GM12878 (cell line): ENCODE data around the gene GNB2. TPM values are rescaled to one million over a fixed set of nuclear protein-coding genes. Genes with fewer than 3 reads are reported as not detected.

Experiments
- ATAC-seq: fragments of 200-7000 bp; cut with Tn5 transposase; 3 replicates; pipeline ENCODE4 v1.9.1; 2020; ENCODE audit warnings: mild to moderate bottlenecking, moderate library complexity
- BruUV-seq: library from RNA; stranded (reverse); fragments of 400-500 nt; replicated peaks from 2 replicates; lab custom pipeline; 2021; lab: Mats Ljungman, UMichigan
- CTCF ChIA-PET: fragments of 300-600 bp; sonication (Branson Sonifier 250); formaldehyde crosslinking; extraction: SDS; loops from one replicate; lab custom pipeline; 2021; ENCODE audit warnings: inconsistent platforms; lab: Yijun Ruan, JAX
- POLR2A ChIA-PET: fragments of 350-600 bp; formaldehyde crosslinking; extraction: SDS; loops from one replicate; lab custom pipeline; 2021; ENCODE audit warnings: inconsistent platforms; lab: Charles Lee
- RAD21 ChIA-PET: fragments of 300-600 bp; sonication (Branson Sonifier 250); formaldehyde crosslinking; loops from one replicate; lab custom pipeline; 2023; ENCODE audit warnings: antibody characterized with exemption; ENCODE audit not compliant: unreplicated experiment; lab: Charles Lee
- SMC1A ChIA-PET: fragments of 300-600 bp; sonication (Branson Sonifier 250); formaldehyde crosslinking; loops from one replicate; lab custom pipeline; 2023; ENCODE audit not compliant: unreplicated experiment, uncharacterized antibody; lab: Charles Lee
- DNase-seq: peaks from one replicate; pipeline ENCODE4 v3.0.0-alpha.2; 2011; ENCODE audit warnings: low read depth, low spot score
- FAIRE-seq: peaks from 3 replicates; lab custom pipeline; 2011; peaks lifted over from hg19 to GRCh38; lab: Jason Lieb, UNC
- H2AFZ ChIP-seq: 2 replicates; pipeline ENCODE4 v1.6.0; 2011; ENCODE audit warnings: low read depth, low read length, control low read depth; ENCODE audit not compliant: control insufficient read depth
- H3K27ac ChIP-seq: 2 replicates; pipeline ENCODE4 v1.5.1; 2011; ENCODE audit warnings: control low read depth; ENCODE audit not compliant: control insufficient read depth, insufficient read depth
- H3K27me3 ChIP-seq, 2 experiments: replicated peaks in 1 of 2; 2 replicates each; pipeline versions ENCODE4 v1.6.0 to v1.6.1; 2011; ENCODE audit warnings: low read length in 1 of 2; ENCODE audit not compliant: control insufficient read depth in 2 of 2, insufficient read depth in 2 of 2
- H3K36me3 ChIP-seq, 2 experiments: 2 replicates each; pipeline ENCODE4 v1.5.1; 2011; ENCODE audit warnings: low read length in 1 of 2; ENCODE audit not compliant: control insufficient read depth in 2 of 2, insufficient read depth in 2 of 2
- H3K4me1 ChIP-seq: 2 replicates; pipeline ENCODE4 v1.6.1; 2011; ENCODE audit warnings: mild to moderate bottlenecking, low read length, moderate library complexity, mixed read lengths; ENCODE audit not compliant: control insufficient read depth, insufficient read depth
- H3K4me2 ChIP-seq: 2 replicates; pipeline ENCODE4 v1.6.0; 2011; ENCODE audit warnings: control low read depth; ENCODE audit not compliant: control insufficient read depth, insufficient read depth
- H3K4me3 ChIP-seq: fragments of 200-600 bp; sonication (generic); 2 replicates; pipeline ENCODE4 v1.5.1; 2016
- H3K79me2 ChIP-seq: 2 replicates; pipeline ENCODE4 v1.6.0; 2011; ENCODE audit warnings: low read length; ENCODE audit not compliant: control insufficient read depth, insufficient read depth
- H3K9ac ChIP-seq: 2 replicates; pipeline ENCODE4 v1.8.0; 2011; ENCODE audit warnings: low read length, control low read depth, mixed read lengths; ENCODE audit not compliant: control insufficient read depth, insufficient read depth
- H3K9me3 ChIP-seq: replicated peaks from 3 replicates; pipeline ENCODE4 v1.5.1; 2011; ENCODE audit warnings: mild to moderate bottlenecking, low read length; ENCODE audit not compliant: control insufficient read depth, insufficient read depth
- H4K20me1 ChIP-seq: 2 replicates; pipeline ENCODE4 v1.6.0; 2011; ENCODE audit not compliant: control insufficient read depth, insufficient read depth
- BHLHE40 ChIP-seq, 2 experiments: fragments of 450-650 bp in 1 of 2; IDR thresholded peaks; 2 replicates each; pipeline ENCODE4 v1.6.1; 2011 to 2017; ENCODE audit warnings: low read depth in 2 of 2, borderline replicate concordance in 1 of 2, improper control_type of control experiment in 1 of 2, low read length in 1 of 2, mild to moderate bottlenecking in 1 of 2
- CHD1 ChIP-seq: IDR thresholded peaks from 2 replicates; pipeline ENCODE4 v1.6.1; 2012; ENCODE audit warnings: low read depth, low read length, improper control_type of control experiment
- ESRRA ChIP-seq: IDR thresholded peaks from 2 replicates; pipeline ENCODE4 v1.6.1; 2012; ENCODE audit warnings: mild to moderate bottlenecking, low read length, improper control_type of control experiment
- EZH2 ChIP-seq: IDR thresholded peaks from 2 replicates; pipeline ENCODE4 v1.6.1; 2012; ENCODE audit warnings: low read depth, mild to moderate bottlenecking, control low read depth, inconsistent platforms, low read length, borderline replicate concordance; ENCODE audit not compliant: control insufficient read depth
- HCFC1 ChIP-seq: fragments of 150-350 bp; IDR thresholded peaks from 2 replicates; pipeline ENCODE4 v1.6.1; 2014; ENCODE audit warnings: low read length
- HDAC2 ChIP-seq: fragments of 200-600 bp; sonication (generic); IDR thresholded peaks from 2 replicates; pipeline ENCODE4 v1.6.1; 2017
- SREBF2 ChIP-seq: IDR thresholded peaks from 2 replicates; pipeline ENCODE4 v1.6.1; 2012; ENCODE audit warnings: mild to moderate bottlenecking, low read length
- SUPT20H ChIP-seq: IDR thresholded peaks from 2 replicates; pipeline ENCODE4 v1.6.1; 2011; ENCODE audit warnings: low read depth, mild to moderate bottlenecking, low read length, moderate library complexity, borderline replicate concordance; ENCODE audit not compliant: control insufficient read depth
- WGBS: methylation state at CpG from one replicate; pipeline ENCODE4 v1.1.6; 2016; ENCODE audit warnings: low lambda C conversion rate; ENCODE audit not compliant: insufficient replicate concordance, insufficient coverage; ENCODE audit errors: missing lambda C conversion rate; 5-methylcytosine and 5-hydroxymethylcytosine counted together
- in situ Hi-C: fragments of 300-500 bp; cut with MboI; formaldehyde crosslinking; loops from 9 replicates; pipeline ENCODE4 v1.14.3; 2018; ENCODE audit warnings: mixed read lengths
- intact Hi-C: fragments of 100-400 bp; cut with micrococcal nuclease; formaldehyde crosslinking; loops from one replicate; pipeline ENCODE4 v1.14.2; 2022; ENCODE audit not compliant: unreplicated experiment
- polyA plus RNA-seq, 11 experiments: library from polyadenylated mRNA; depleted of rRNA in 4 of 11; unstranded in 6 of 11; stranded (reverse) in 5 of 11; fragments of >200 nt; fragmentation: Nextera tagmentation in 4 of 11; fragmentation: Illumina TruSeq in 1 of 11; extraction: Ambion mirVana in 4 of 11; extraction: Trizol in 1 of 11; gene quantifications; 1 replicate in 1 of 11; 2 replicates in 10 of 11; pipeline versions ENCODE4 v1.2.1 to v1.2.3, GENCODE V29; 2011 to 2016; ENCODE audit warnings: inconsistent platforms in 2 of 11, missing spikeins in 2 of 11, low read depth in 1 of 11
- total RNA-seq, 4 experiments: library from RNA; depleted of rRNA in 3 of 4; stranded (reverse); fragments of >200 nt in 3 of 4; fragmentation: Illumina TruSeq in 1 of 4; extraction: Trizol in 1 of 4; gene quantifications; 2 replicates each; pipeline versions ENCODE4 v1.2.1 to v1.2.3, GENCODE V29; 2013 to 2021
- TF ChIP-seq, protein P1 (sequence below): fragments of 450-650 bp; formaldehyde crosslinking; IDR thresholded peaks from 2 replicates; pipeline ENCODE4 v1.4.0; 2020; ENCODE audit warnings: mild to moderate bottlenecking, moderate library complexity

GNB2 gene
- total and polyA plus RNA-seq, 10 of the 15 experiments (the other 5 are each of a cell fraction or from before 2014, with no cell fraction given) = 0.35 to 175 (median 59.7) TPM

DNA sequence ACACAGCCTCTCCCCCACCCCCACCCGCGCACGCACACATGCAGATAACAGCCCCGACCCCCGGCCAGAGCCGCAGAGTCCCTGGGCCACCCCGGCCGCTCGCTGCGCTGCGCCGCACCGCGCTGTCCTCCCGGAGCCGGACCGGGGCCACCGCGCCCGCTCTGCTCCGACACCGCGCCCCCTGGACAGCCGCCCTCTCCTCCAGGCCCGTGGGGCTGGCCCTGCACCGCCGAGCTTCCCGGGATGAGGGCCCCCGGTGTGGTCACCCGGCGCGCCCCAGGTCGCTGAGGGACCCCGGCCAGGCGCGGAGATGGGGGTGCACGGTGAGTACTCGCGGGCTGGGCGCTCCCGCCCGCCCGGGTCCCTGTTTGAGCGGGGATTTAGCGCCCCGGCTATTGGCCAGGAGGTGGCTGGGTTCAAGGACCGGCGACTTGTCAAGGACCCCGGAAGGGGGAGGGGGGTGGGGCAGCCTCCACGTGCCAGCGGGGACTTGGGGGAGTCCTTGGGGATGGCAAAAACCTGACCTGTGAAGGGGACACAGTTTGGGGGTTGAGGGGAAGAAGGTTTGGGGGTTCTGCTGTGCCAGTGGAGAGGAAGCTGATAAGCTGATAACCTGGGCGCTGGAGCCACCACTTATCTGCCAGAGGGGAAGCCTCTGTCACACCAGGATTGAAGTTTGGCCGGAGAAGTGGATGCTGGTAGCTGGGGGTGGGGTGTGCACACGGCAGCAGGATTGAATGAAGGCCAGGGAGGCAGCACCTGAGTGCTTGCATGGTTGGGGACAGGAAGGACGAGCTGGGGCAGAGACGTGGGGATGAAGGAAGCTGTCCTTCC lies 47.3 kb downstream of the GNB2 start (continued):
- TF ChIP-seq, protein P1, sequence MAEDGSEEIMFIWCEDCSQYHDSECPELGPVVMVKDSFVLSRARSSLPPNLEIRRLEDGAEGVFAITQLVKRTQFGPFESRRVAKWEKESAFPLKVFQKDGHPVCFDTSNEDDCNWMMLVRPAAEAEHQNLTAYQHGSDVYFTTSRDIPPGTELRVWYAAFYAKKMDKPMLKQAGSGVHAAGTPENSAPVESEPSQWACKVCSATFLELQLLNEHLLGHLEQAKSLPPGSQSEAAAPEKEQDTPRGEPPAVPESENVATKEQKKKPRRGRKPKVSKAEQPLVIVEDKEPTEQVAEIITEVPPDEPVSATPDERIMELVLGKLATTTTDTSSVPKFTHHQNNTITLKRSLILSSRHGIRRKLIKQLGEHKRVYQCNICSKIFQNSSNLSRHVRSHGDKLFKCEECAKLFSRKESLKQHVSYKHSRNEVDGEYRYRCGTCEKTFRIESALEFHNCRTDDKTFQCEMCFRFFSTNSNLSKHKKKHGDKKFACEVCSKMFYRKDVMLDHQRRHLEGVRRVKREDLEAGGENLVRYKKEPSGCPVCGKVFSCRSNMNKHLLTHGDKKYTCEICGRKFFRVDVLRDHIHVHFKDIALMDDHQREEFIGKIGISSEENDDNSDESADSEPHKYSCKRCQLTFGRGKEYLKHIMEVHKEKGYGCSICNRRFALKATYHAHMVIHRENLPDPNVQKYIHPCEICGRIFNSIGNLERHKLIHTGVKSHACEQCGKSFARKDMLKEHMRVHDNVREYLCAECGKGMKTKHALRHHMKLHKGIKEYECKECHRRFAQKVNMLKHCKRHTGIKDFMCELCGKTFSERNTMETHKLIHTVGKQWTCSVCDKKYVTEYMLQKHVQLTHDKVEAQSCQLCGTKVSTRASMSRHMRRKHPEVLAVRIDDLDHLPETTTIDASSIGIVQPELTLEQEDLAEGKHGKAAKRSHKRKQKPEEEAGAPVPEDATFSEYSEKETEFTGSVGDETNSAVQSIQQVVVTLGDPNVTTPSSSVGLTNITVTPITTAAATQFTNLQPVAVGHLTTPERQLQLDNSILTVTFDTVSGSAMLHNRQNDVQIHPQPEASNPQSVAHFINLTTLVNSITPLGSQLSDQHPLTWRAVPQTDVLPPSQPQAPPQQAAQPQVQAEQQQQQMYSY (CRISPR knock-in tag) = no peak
- TF ChIP-seq CHD1 (no peak), SUPT20H (no peak), BHLHE40 (IDR thresholded peaks at IDR 0.05; ENCODE audit: borderline replicate concordance in 1 of 2, low read depth in 2 of 2, low read length in 1 of 2) (no peak), EZH2 (no peak), HCFC1 (no peak)
- TF ChIP-seq, all 136 proteins: peak for 0

DNA sequence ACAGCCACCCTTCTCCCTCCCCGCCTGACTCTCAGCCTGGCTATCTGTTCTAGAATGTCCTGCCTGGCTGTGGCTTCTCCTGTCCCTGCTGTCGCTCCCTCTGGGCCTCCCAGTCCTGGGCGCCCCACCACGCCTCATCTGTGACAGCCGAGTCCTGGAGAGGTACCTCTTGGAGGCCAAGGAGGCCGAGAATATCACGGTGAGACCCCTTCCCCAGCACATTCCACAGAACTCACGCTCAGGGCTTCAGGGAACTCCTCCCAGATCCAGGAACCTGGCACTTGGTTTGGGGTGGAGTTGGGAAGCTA lies 47.9 kb downstream of the GNB2 start:
- no peak overlapping the region for H3K9ac ChIP-seq
- TF ChIP-seq ESRRA (no peak), HDAC2 (no peak), BHLHE40 (IDR thresholded peaks at IDR 0.05; ENCODE audit: borderline replicate concordance in 1 of 2, low read depth in 2 of 2, low read length in 1 of 2) (no peak), SREBF2 (no peak)
- H3K4me1 ChIP-seq = no peaks in the 10 kb centered on the region
- FAIRE-seq (no peak), DNase-seq (no peak), ATAC-seq (no peak)
- SMC1A ChIA-PET = interaction anchor here (0.6 kb wide), 1 partner anchor 135 kb away, joined by 3 read pairs; the partner anchor contains the start of genes FBXO24 and LRCH4
- no peak overlapping the region for H2AFZ ChIP-seq
- H4K20me1 ChIP-seq = no peaks in the 10 kb centered on the region
- WGBS = 44% methylated on average over 8 of the region's 8 CpGs
- H3K27ac ChIP-seq = no peak overlapping the region
- no peak overlapping the region for H3K4me2 ChIP-seq
- intact Hi-C loops = no loop called here
- peaks cover 4 to 11% of the 10 kb centered on the region in 2 experiments for H3K27me3 ChIP-seq
- RAD21 ChIA-PET = no interaction called here
- H3K9me3 ChIP-seq = no peaks in the 10 kb centered on the region
- no peak overlapping the region for H3K4me3 ChIP-seq
- no peaks in the 10 kb centered on the region for H3K36me3 ChIP-seq
- in situ Hi-C loops = no loop called here
- H3K79me2 ChIP-seq = no peaks in the 10 kb centered on the region
- POLR2A ChIA-PET = no interaction called here
- no TSS peak for BruUV-seq
- CTCF ChIA-PET = interaction anchor here (1.2 kb wide), 1 partner anchor 30 kb away, joined by 3 read pairs; no protein-coding TSS in a partner anchor
